Esophagus squamous epithelium (tissue), 5 donors: ENCODE measurements around the gene IQSEC1. TPM values are rescaled to one million over a fixed set of nuclear protein-coding genes. Genes with fewer than 3 reads are reported as not detected.
A peak's percentile ranks its signal among the peaks of the same experiment; 100 is the strongest.

ENCODE experiments used
- DNase-seq: peaks from one replicate; lab custom pipeline; 2025; lab: John Stamatoyannopoulos, UW
- H3K27ac ChIP-seq, 4 donors: fragments of 200-600 bp; sonication (generic); one replicate each; pipeline ENCODE4 v1.5.1; 2016 to 2019; ENCODE audit warnings: mild to moderate bottlenecking in 1 of 4
- H3K27me3 ChIP-seq, 4 donors: fragments of 200-600 bp; sonication (generic); 1 replicate in 3 of 4; 2 replicates in 1 of 4; pipeline versions ENCODE4 v1.5.1 to v1.6.0; 2017 to 2021; ENCODE audit warnings: antibody characterized with exemption in 1 of 4
- H3K36me3 ChIP-seq, 3 donors: fragments of 200-600 bp; sonication (generic); one replicate each; pipeline ENCODE4 v1.5.1; 2016 to 2019
- H3K4me1 ChIP-seq, 3 donors: fragments of 200-600 bp; sonication (generic); one replicate each; pipeline ENCODE4 v1.5.1; 2017 to 2019
- H3K4me3 ChIP-seq, 4 donors: fragments of 200-600 bp; sonication (generic); 1 replicate in 3 of 4; 2 replicates in 1 of 4; pipeline ENCODE4 v1.5.1; 2016 to 2019; ENCODE audit warnings: mild to moderate bottlenecking in 2 of 4, moderate library complexity in 1 of 4
- H3K9me3 ChIP-seq, 3 donors: fragments of 200-600 bp; sonication (generic); one replicate each; pipeline ENCODE4 v1.5.1; 2016 to 2019
- CTCF ChIP-seq, 6 experiments: fragments of 450-650 bp in 4 of 6; fragments of 200-600 bp in 2 of 6; sonication (generic) in 2 of 6; IDR thresholded peaks; one replicate each; pipeline ENCODE4 v1.5.1; 2016 to 2019; ENCODE audit warnings: antibody characterized with exemption in 6 of 6, mild to moderate bottlenecking in 4 of 6, moderate library complexity in 4 of 6
- POLR2A ChIP-seq, 4 donors: fragments of 450-650 bp; IDR thresholded peaks; one replicate each; pipeline ENCODE4 v1.6.1; 2017; ENCODE audit warnings: antibody characterized with exemption in 4 of 4, mild to moderate bottlenecking in 4 of 4, moderate library complexity in 3 of 4
- WGBS, 2 donors: methylation state at CpG; one replicate each; pipeline ENCODE4 v1.1.5; 2018; 5-methylcytosine and 5-hydroxymethylcytosine counted together
- intact Hi-C: fragments of 100-400 bp; cut with DNase I; formaldehyde crosslinking; loops from one replicate; pipeline ENCODE4 v1.15.0; 2022
- total RNA-seq, 4 donors: library from RNA; depleted of rRNA; stranded (reverse); fragments of >200 nt; gene quantifications; one replicate each; pipeline ENCODE4 v1.1.0, GENCODE V29; 2016
- donor health status: DM: yes; HTN: yes; CAD: no.

Gene IQSEC1
- total RNA-seq, 4 donors from 2014 or later = 7.3 to 27.1 (median 10.7) TPM

- no peaks in the 10 kb centered on the region for H3K36me3 ChIP-seq
- H3K9me3 ChIP-seq = no peaks in the 10 kb centered on the region
- 35 to 69% methylated on average over 4 to 7 of the region's 20 CpGs for WGBS, 2 donors
- intact Hi-C loops = no loop called here
- H3K4me1 ChIP-seq = peaks cover 40 to 56% (median 42%) of the 10 kb centered on the region in 3 donors
- H3K27me3 ChIP-seq = peaks cover 0 to 41% (median 0%) of the 10 kb centered on the region in 4 donors
- peak overlapping the region in 3 of 4 donors; percentile 3 to 46 (median 19) for H3K4me3 ChIP-seq
- TF ChIP-seq CTCF (IDR thresholded peaks at IDR 0.05) (no peak), POLR2A (IDR thresholded peaks at IDR 0.05) (no peak)
- peak overlapping the region in 3 of 4 donors; percentile 43 to 63 (median 56) for H3K27ac ChIP-seq
- no peak for DNase-seq
These were observed 50.6 kb downstream of the IQSEC1 start for GRCh38 chr3:13022348-13023234.

GRCh38 chr3:13021141-13022114, 51.8 kb downstream of the IQSEC1 start:
- no peaks in the 10 kb centered on the region for H3K9me3 ChIP-seq
- H3K36me3 ChIP-seq = no peaks in the 10 kb centered on the region
- DNase-seq = no peak
- intact Hi-C loops = no loop called here
- peaks cover 0 to 41% (median 0%) of the 10 kb centered on the region in 4 donors for H3K27me3 ChIP-seq
- 40 to 45% methylated on average over 21 to 22 of the region's 32 CpGs for WGBS, 2 donors
- peaks cover 42 to 65% (median 46%) of the 10 kb centered on the region in 3 donors for H3K4me1 ChIP-seq
- no peak for TF ChIP-seq CTCF (IDR thresholded peaks at IDR 0.05)
- TF ChIP-seq POLR2A (IDR thresholded peaks at IDR 0.05) = no peak
- peak overlapping the region in 2 of 4 donors; percentile 56 to 63 for H3K27ac ChIP-seq
- H3K4me3 ChIP-seq = peak overlapping the region in 2 of 4 donors; percentile 19 to 46

DNA sequence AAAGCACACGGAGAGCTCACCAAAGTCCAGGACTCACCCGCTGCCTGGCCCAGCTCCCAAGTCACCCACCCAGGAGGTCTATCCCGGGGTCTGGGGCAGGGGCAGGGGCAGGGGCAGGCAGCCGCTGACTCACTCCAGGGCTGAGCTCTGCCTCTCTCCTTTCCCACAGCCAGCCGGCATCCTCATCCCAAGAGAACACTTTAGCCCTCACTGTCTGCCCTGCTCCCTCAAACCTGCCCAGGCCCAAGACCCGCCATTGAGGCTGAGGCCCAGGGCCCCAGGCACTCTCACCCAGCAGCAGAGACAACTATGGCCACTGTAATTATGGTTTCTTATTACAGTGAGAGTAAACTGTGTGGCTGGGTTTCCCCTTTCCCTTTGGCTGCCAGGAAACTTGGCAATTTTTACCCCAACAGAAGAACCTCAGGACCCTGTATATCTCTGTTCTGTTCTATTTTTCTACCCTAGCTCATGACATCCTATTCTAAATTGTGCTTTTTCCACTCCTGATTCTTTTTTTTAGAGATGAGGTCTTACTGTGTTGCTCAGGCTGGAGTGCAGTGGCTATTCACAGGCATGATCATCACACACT, 53.0 kb downstream of the IQSEC1 start:
- Histone ChIP-seq H3K27me3 (peaks cover 0 to 41% (median 0%) of the 10 kb centered on the region in 4 donors), H3K4me3 (no peak overlapping the region), H3K27ac (no peak overlapping the region), H3K4me1 (peaks cover 44 to 76% (median 52%) of the 10 kb centered on the region in 3 donors), H3K9me3 (no peaks in the 10 kb centered on the region), H3K36me3 (no peaks in the 10 kb centered on the region)
- TF ChIP-seq POLR2A (IDR thresholded peaks at IDR 0.05) = no peak
- intact Hi-C loops = no loop called here
- 48 to 79% methylated on average over 5 to 6 of the region's 6 CpGs for WGBS, 2 donors
- DNase-seq = no peak

GRCh38 chr3:13019243-13020095, 53.8 kb downstream of the IQSEC1 start:
- no peak for DNase-seq
- H3K4me1 ChIP-seq = peaks cover 44 to 76% (median 55%) of the 10 kb centered on the region in 3 donors
- H3K27ac ChIP-seq = peak overlapping the region in 3 of 4 donors; percentile 17 to 57 (median 23)
- 60 to 63% methylated on average over 1 to 7 of the region's 30 CpGs for WGBS, 2 donors
- H3K27me3 ChIP-seq = peaks cover 0 to 41% (median 0%) of the 10 kb centered on the region in 4 donors
- intact Hi-C loops = no loop called here
- TF ChIP-seq POLR2A (IDR thresholded peaks at IDR 0.05) (no peak), CTCF (IDR thresholded peaks at IDR 0.05) (no peak)
- H3K4me3 ChIP-seq = peak overlapping the region in 3 of 4 donors; percentile 15 to 50 (median 15)
- no peaks in the 10 kb centered on the region for H3K36me3 ChIP-seq
- H3K9me3 ChIP-seq = no peaks in the 10 kb centered on the region
